ENCODE measurements around the gene NR3C1. TPM values are rescaled to one million over a fixed set of nuclear protein-coding genes. Genes with fewer than 3 reads are reported as not detected.

The NR3C1 gene
- total RNA-seq, 1 donor from 2014 or later: 14.3 TPM

- DNase-seq (ENCODE audit: low read depth in 2 of 2): no peak
These were observed 89.4 kb downstream of the NR3C1 start for GRCh38 chr5:143314099-143314498.

- DNase-seq (ENCODE audit: low read depth in 2 of 2): peak; percentile 10 to 61
These were observed 90.1 kb downstream of the NR3C1 start for GRCh38 chr5:143313298-143313852.

- peak in 1 of 2 donors; percentile 7 for DNase-seq (ENCODE audit: low read depth in 2 of 2)
These were observed 90.7 kb downstream of the NR3C1 start for GRCh38 chr5:143312822-143313221.

GRCh38 chr5:143311955-143312354, 91.5 kb downstream of the NR3C1 start:
- no peak for DNase-seq (ENCODE audit: low read depth in 2 of 2)

- peak; percentile 43 to 89 for DNase-seq (ENCODE audit: low read depth in 2 of 2)
These were observed 92.1 kb downstream of the NR3C1 start for GRCh38 chr5:143311428-143311827.

- DNase-seq (ENCODE audit: low read depth in 2 of 2): peak; percentile 46 to 51
These were observed 93.6 kb downstream of the NR3C1 start for GRCh38 chr5:143309661-143310431.

- DNase-seq (ENCODE audit: low read depth in 2 of 2): no peak
These were observed 94.8 kb downstream of the NR3C1 start for GRCh38 chr5:143308731-143309130.

- no peak for DNase-seq (ENCODE audit: low read depth in 2 of 2)
These were observed 97.4 kb downstream of the NR3C1 start for GRCh38 chr5:143306040-143306439.

GRCh38 chr5:143304836-143305475, 98.5 kb downstream of the NR3C1 start:
- no peak for DNase-seq (ENCODE audit: low read depth in 2 of 2)

- DNase-seq (ENCODE audit: low read depth in 2 of 2): no peak
These were observed 101.0 kb downstream of the NR3C1 start for GRCh38 chr5:143302341-143303045.

GRCh38 chr5:143297756-143298155, 105.7 kb downstream of the NR3C1 start:
- DNase-seq (ENCODE audit: low read depth in 2 of 2): peak in 1 of 2 donors; percentile 47

- no peak for DNase-seq (ENCODE audit: low read depth in 2 of 2)
These were observed 113.4 kb downstream of the NR3C1 start for GRCh38 chr5:143290125-143290524.

- DNase-seq (ENCODE audit: low read depth in 2 of 2): peak; percentile 10 to 34
These were observed 119.0 kb downstream of the NR3C1 start for GRCh38 chr5:143284521-143284920.

GRCh38 chr5:143284002-143284401, 119.5 kb downstream of the NR3C1 start:
- no peak for DNase-seq (ENCODE audit: low read depth in 2 of 2)

- no peak for DNase-seq (ENCODE audit: low read depth in 2 of 2)
These were observed 122.3 kb downstream of the NR3C1 start for GRCh38 chr5:143281226-143281625.

- peak in 1 of 2 donors; percentile 4 for DNase-seq (ENCODE audit: low read depth in 2 of 2)
These were observed 123.8 kb downstream of the NR3C1 start for GRCh38 chr5:143279698-143280097.

GRCh38 chr5:143277536-143277935, 126.0 kb downstream of the NR3C1 start:
- DNase-seq (ENCODE audit: low read depth in 2 of 2): no peak

- DNase-seq (ENCODE audit: low read depth in 2 of 2): no peak
These were observed 127.7 kb downstream of the NR3C1 start for GRCh38 chr5:143275512-143276363.

GRCh38 chr5:143274952-143275351, 128.5 kb downstream of the NR3C1 start:
- DNase-seq (ENCODE audit: low read depth in 2 of 2): no peak

- DNase-seq (ENCODE audit: low read depth in 2 of 2): no peak
These were observed 132.1 kb downstream of the NR3C1 start for GRCh38 chr5:143271431-143271830.

GRCh38 chr5:143268388-143268787, 135.1 kb downstream of the NR3C1 start:
- DNase-seq (ENCODE audit: low read depth in 2 of 2): no peak

All from lung microvascular endothelial cell (primary cell).